Stimulated activated CD4-positive, alpha-beta T cell treated with anti-CD3 and anti-CD28 coated beads, TNF-alpha, amount 100 ng/mL, for 4 hours (primary cell): Measurements from ENCODE around the gene MATN4.
A peak's percentile ranks its signal among the peaks of the same experiment; 100 is the strongest.

Experiments used
- DNase-seq, 3 experiments: peaks; one replicate each; pipeline ENCODE4 v3.0.0-alpha.2; 2020; ENCODE audit warnings: low read depth in 3 of 3

The MATN4 gene

GRCh38 chr20:45290677-45291355 lies 17.3 kb downstream of the MATN4 start:
- peak; percentile 35 to 45 (median 40) for DNase-seq

- no peak for DNase-seq
Measured at GRCh38 chr20:45289942-45290676, 18.0 kb downstream of the MATN4 start.

- DNase-seq, result no peak
Measured at GRCh38 chr20:45288860-45289259, 19.2 kb downstream of the MATN4 start.

- DNase-seq, result no peak
Measured at GRCh38 chr20:45288376-45288775, 19.7 kb downstream of the MATN4 start.

- DNase-seq, result no peak
Measured at GRCh38 chr20:45283551-45284057, 24.5 kb downstream of the MATN4 start.

GRCh38 chr20:45282700-45283550 lies 25.2 kb downstream of the MATN4 start:
- no peak for DNase-seq

- no peak for DNase-seq
Measured at GRCh38 chr20:45279992-45280391, 28.1 kb downstream of the MATN4 start.

- DNase-seq, result no peak
Measured at GRCh38 chr20:45275338-45275737, 32.8 kb downstream of the MATN4 start.

- no peak for DNase-seq
Measured at GRCh38 chr20:45269754-45270270, 38.3 kb downstream of the MATN4 start.

- no peak for DNase-seq
Measured at GRCh38 chr20:45269056-45269455, 39.0 kb downstream of the MATN4 start.

GRCh38 chr20:45268531-45268930 lies 39.6 kb downstream of the MATN4 start:
- DNase-seq, result no peak

- DNase-seq, result no peak
Measured at GRCh38 chr20:45266977-45267376, 41.1 kb downstream of the MATN4 start.

- DNase-seq, result no peak
Measured at GRCh38 chr20:45263556-45264266, 44.4 kb downstream of the MATN4 start.

- no peak for DNase-seq
Measured at GRCh38 chr20:45258664-45259063, 49.4 kb downstream of the MATN4 start.

- no peak for DNase-seq
Measured at GRCh38 chr20:45258259-45258658, 49.8 kb downstream of the MATN4 start.

- DNase-seq, result no peak
Measured at GRCh38 chr20:45257711-45258110, 50.4 kb downstream of the MATN4 start.

GRCh38 chr20:45257161-45257560 lies 50.9 kb downstream of the MATN4 start:
- no peak for DNase-seq

GRCh38 chr20:45254383-45255262 lies 53.5 kb downstream of the MATN4 start, which contains the start of gene SLPI:
SLPI (minus strand) TSS chr20:45254564; CDS start chr20:45254543, 21 bp downstream.
- no peak for DNase-seq

- DNase-seq, result no peak
Measured at GRCh38 chr20:45253261-45253660, 54.8 kb downstream of the MATN4 start.

GRCh38 chr20:45251884-45252560 lies 56.1 kb downstream of the MATN4 start:
- no peak for DNase-seq
